ENCODE measurements around the gene APOM. TPM values are rescaled to one million over a fixed set of nuclear protein-coding genes. Genes with fewer than 3 reads are reported as not detected.

APOM gene
- total and polyA plus RNA-seq, 5 donors, result 0.48 to 3.9 (median 1.9) TPM

DNA sequence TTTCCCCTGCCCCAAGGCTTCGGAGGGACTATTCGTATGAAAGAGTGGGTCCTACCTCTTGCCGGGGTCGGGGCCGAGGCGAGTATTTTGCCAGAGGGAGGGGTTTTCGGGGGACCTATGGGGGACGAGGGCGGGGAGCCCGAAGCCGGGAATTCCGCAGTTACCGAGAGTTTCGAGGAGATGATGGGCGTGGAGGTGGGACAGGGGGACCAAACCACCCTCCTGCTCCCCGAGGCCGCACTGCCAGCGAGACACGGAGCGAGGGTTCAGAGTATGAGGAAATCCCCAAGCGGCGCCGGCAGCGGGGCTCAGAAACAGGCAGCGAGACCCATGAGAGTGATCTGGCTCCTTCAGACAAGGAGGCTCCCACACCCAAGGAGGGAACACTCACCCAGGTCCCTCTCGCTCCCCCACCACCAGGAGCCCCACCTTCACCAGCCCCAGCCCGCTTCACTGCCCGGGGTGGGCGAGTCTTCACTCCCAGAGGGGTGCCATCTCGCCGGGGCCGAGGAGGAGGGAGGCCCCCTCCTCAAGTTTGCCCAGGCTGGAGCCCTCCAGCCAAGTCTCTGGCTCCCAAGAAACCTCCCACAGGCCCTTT is 23.9 kb upstream of the APOM start:
- Histone ChIP-seq H3K9me3 (ENCODE audit: control insufficient read depth, low read length) (no peaks in the 10 kb centered on the region), H3K27ac (ENCODE audit: low read length) (no peak overlapping the region), H3K27me3 (ENCODE audit: control insufficient read depth, insufficient read depth) (no peaks in the 10 kb centered on the region), H3K4me1 (ENCODE audit: control insufficient read depth, insufficient read depth, low read length) (no peaks in the 10 kb centered on the region), H3K4me3 (ENCODE audit: low read length) (no peak overlapping the region)
- intact Hi-C loops (cut with DNase I), result no loop called here
- DNase-seq, result peak in 1 of 3 donors; percentile 55
- peak; percentile 7 to 11 for ATAC-seq
- 89% methylated on average over 32 of the region's 32 CpGs for WGBS

- no peak overlapping the region for H3K27ac ChIP-seq (ENCODE audit: low read length)
- DNase-seq, result peak in 1 of 3 donors; percentile 48
- intact Hi-C loops (cut with DNase I), result no loop called here
- no peak overlapping the region for H3K4me3 ChIP-seq (ENCODE audit: low read length)
- no peaks in the 10 kb centered on the region for H3K4me1 ChIP-seq (ENCODE audit: control insufficient read depth, insufficient read depth, low read length)
- WGBS, result 88% methylated on average over 26 of the region's 26 CpGs
- H3K9me3 ChIP-seq (ENCODE audit: control insufficient read depth, low read length), result no peaks in the 10 kb centered on the region
- ATAC-seq, result peak in 1 of 2 donors; percentile 2
- no peaks in the 10 kb centered on the region for H3K27me3 ChIP-seq (ENCODE audit: control insufficient read depth, insufficient read depth)
These were observed 23.3 kb upstream of the APOM start for GRCh38 chr6:31632279-31632946.

GRCh38 chr6:31633447-31633846 is 22.2 kb upstream of the APOM start:
- intact Hi-C loops (cut with DNase I), result no loop called here
- ATAC-seq (no peak), DNase-seq (peak in 1 of 3 donors; percentile 34)
- Histone ChIP-seq H3K27ac (ENCODE audit: low read length) (no peak overlapping the region), H3K4me3 (ENCODE audit: low read length) (no peak overlapping the region), H3K9me3 (ENCODE audit: control insufficient read depth, low read length) (no peaks in the 10 kb centered on the region), H3K4me1 (ENCODE audit: control insufficient read depth, insufficient read depth, low read length) (no peaks in the 10 kb centered on the region), H3K27me3 (ENCODE audit: control insufficient read depth, insufficient read depth) (no peaks in the 10 kb centered on the region)
- 78% methylated on average over 7 of the region's 7 CpGs for WGBS

- no peaks in the 10 kb centered on the region for H3K4me1 ChIP-seq (ENCODE audit: control insufficient read depth, insufficient read depth, low read length)
- no peaks in the 10 kb centered on the region for H3K27me3 ChIP-seq (ENCODE audit: control insufficient read depth, insufficient read depth)
- H3K27ac ChIP-seq (ENCODE audit: low read length), result no peak overlapping the region
- H3K4me3 ChIP-seq (ENCODE audit: low read length), result no peak overlapping the region
- DNase-seq (no peak), ATAC-seq (no peak)
- WGBS, result 84% methylated on average over 3 of the region's 3 CpGs
- intact Hi-C loops (cut with DNase I), result no loop called here
- no peaks in the 10 kb centered on the region for H3K9me3 ChIP-seq (ENCODE audit: control insufficient read depth, low read length)
These were observed 21.6 kb upstream of the APOM start for GRCh38 chr6:31634131-31634530.

GRCh38 chr6:31634969-31635575 is 20.6 kb upstream of the APOM start:
- DNase-seq (no peak), ATAC-seq (no peak)
- Histone ChIP-seq H3K9me3 (ENCODE audit: control insufficient read depth, low read length) (no peaks in the 10 kb centered on the region), H3K27me3 (ENCODE audit: control insufficient read depth, insufficient read depth) (no peaks in the 10 kb centered on the region), H3K27ac (ENCODE audit: low read length) (no peak overlapping the region), H3K4me1 (ENCODE audit: control insufficient read depth, insufficient read depth, low read length) (no peaks in the 10 kb centered on the region), H3K4me3 (ENCODE audit: low read length) (no peak overlapping the region)
- intact Hi-C loops (cut with DNase I), result no loop called here
- WGBS, result 69% methylated on average over 11 of the region's 11 CpGs

DNA sequence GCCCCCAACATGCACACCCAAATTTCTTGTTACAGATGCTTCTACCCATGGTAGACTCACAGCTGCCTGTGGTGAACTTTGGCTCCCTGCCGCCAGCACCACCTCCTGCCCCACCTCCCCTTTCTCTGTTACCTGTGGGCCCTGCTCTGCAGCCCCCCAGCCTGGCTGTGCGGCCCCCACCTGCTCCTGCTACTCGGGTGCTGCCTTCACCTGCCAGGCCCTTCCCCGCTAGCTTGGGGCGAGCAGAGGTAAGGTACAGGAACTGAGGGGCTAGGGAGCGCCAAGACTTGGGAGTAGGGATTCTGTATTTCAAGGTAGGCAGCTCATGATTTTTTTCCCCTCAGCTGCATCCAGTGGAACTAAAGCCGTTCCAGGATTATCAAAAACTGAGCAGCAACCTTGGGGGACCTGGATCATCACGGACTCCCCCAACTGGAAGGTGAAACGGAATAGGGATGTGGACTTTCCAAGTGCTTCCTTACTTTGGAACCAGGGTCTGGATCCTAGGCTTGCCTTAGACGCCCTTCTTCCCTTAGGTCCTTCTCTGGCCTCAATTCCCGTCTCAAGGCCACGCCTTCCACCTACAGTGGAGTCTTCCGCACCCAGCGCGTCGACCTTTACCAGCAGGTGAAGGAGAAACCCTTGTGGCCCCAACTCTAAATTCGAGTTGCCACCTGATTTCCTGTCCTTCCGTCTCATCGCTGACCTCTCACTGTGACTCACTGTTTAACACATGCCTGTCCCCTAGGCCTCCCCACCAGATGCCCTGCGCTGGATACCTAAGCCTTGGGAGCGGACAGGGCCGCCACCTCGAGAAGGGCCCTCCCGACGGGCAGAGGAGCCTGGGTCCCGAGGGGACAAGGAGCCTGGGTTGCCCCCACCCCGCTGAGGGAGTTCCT is 18.7 kb upstream of the APOM start:
- Histone ChIP-seq H3K4me1 (ENCODE audit: control insufficient read depth, insufficient read depth, low read length) (no peaks in the 10 kb centered on the region), H3K9me3 (ENCODE audit: control insufficient read depth, low read length) (no peaks in the 10 kb centered on the region), H3K4me3 (ENCODE audit: low read length) (no peak overlapping the region), H3K27me3 (ENCODE audit: control insufficient read depth, insufficient read depth) (no peaks in the 10 kb centered on the region), H3K27ac (ENCODE audit: low read length) (no peak overlapping the region)
- DNase-seq (no peak), ATAC-seq (no peak)
- intact Hi-C loops (cut with DNase I), result no loop called here
- 76% methylated on average over 27 of the region's 27 CpGs for WGBS

DNA sequence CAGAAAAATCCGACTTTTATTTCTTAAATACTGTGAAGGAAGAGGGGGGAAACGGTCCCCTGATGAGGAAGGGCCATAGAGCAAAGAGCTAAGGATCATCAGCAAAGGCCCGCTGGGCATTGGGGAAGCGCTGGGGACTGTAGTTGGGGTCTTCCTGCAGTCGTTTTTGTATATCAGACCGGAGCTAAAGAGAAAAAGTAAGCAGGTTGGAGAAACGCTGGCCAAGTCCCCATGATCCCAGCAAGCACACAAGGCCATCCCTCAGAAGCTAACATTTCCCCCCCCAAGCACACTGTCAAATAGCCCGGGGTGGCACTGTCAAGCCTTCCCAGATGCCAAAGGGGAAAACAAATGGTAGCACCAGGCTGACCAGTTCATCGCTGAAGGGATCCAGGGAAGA is 16.7 kb upstream of the APOM start:
- intact Hi-C loops (cut with DNase I), result no loop called here

GRCh38 chr6:31639449-31639861 is 16.2 kb upstream of the APOM start:
- Histone ChIP-seq H3K4me1 (ENCODE audit: control insufficient read depth, insufficient read depth, low read length) (no peaks in the 10 kb centered on the region), H3K4me3 (ENCODE audit: low read length) (no peak overlapping the region), H3K9me3 (ENCODE audit: control insufficient read depth, low read length) (no peaks in the 10 kb centered on the region), H3K27me3 (ENCODE audit: control insufficient read depth, insufficient read depth) (no peaks in the 10 kb centered on the region), H3K27ac (ENCODE audit: low read length) (no peak overlapping the region)
- no peak for ATAC-seq
- intact Hi-C loops (cut with DNase I), result no loop called here
- DNase-seq, result no peak
- WGBS, result 79% methylated on average over 10 of the region's 10 CpGs

More for the DNA sequence above, 16.7 kb upstream of the APOM start:
- Histone ChIP-seq H3K27me3 (ENCODE audit: control insufficient read depth, insufficient read depth) (no peaks in the 10 kb centered on the region), H3K9me3 (ENCODE audit: control insufficient read depth, low read length) (no peaks in the 10 kb centered on the region), H3K4me3 (ENCODE audit: low read length) (no peak overlapping the region), H3K4me1 (ENCODE audit: control insufficient read depth, insufficient read depth, low read length) (no peaks in the 10 kb centered on the region), H3K27ac (ENCODE audit: low read length) (no peak overlapping the region)
- DNase-seq (no peak), ATAC-seq (no peak)
- 80% methylated on average over 9 of the region's 9 CpGs for WGBS

GRCh38 chr6:31640612-31641011 is 15.1 kb upstream of the APOM start:
- intact Hi-C loops (cut with DNase I), result no loop called here
- H3K4me1 ChIP-seq (ENCODE audit: control insufficient read depth, insufficient read depth, low read length), result no peaks in the 10 kb centered on the region
- H3K4me3 ChIP-seq (ENCODE audit: low read length), result no peak overlapping the region
- H3K9me3 ChIP-seq (ENCODE audit: control insufficient read depth, low read length), result no peaks in the 10 kb centered on the region
- DNase-seq (no peak), ATAC-seq (no peak)
- WGBS, result 93% methylated on average over 6 of the region's 6 CpGs
- H3K27me3 ChIP-seq (ENCODE audit: control insufficient read depth, insufficient read depth), result no peaks in the 10 kb centered on the region
- H3K27ac ChIP-seq (ENCODE audit: low read length), result no peak overlapping the region

- no peaks in the 10 kb centered on the region for H3K9me3 ChIP-seq (ENCODE audit: control insufficient read depth, low read length)
- intact Hi-C loops (cut with DNase I), result no loop called here
- no peaks in the 10 kb centered on the region for H3K4me1 ChIP-seq (ENCODE audit: control insufficient read depth, insufficient read depth, low read length)
- DNase-seq (no peak), ATAC-seq (no peak)
- no peak overlapping the region for H3K4me3 ChIP-seq (ENCODE audit: low read length)
- no peaks in the 10 kb centered on the region for H3K27me3 ChIP-seq (ENCODE audit: control insufficient read depth, insufficient read depth)
- H3K27ac ChIP-seq (ENCODE audit: low read length), result no peak overlapping the region
- WGBS, result 89% methylated on average over 4 of the region's 4 CpGs
These were observed 14.3 kb upstream of the APOM start for GRCh38 chr6:31641370-31641769.
